MM.1S (cell line): ENCODE results near the gene ITM2B.

Experiments used
- EZH2 ChIP-seq: fragments of 300-600 bp; sonication (generic); optimal IDR thresholded peaks from 2 replicates; pipeline ENCODE3; 2017; ENCODE audit warnings: low read depth, mild to moderate bottlenecking, antibody characterized with exemption, low read length, mixed read lengths
- EZH2phosphoT487 ChIP-seq: fragments of 300-600 bp; sonication (generic); IDR thresholded peaks from 2 replicates; pipeline ENCODE4 v1.6.1; 2018; ENCODE audit warnings: antibody characterized with exemption, low read length
- TF ChIP-seq, protein P1 (sequence below): fragments of 300-600 bp; sonication (generic); IDR thresholded peaks from 2 replicates; pipeline ENCODE4 v1.5.1; 2016; ENCODE audit warnings: antibody characterized with exemption, low read length, mixed read lengths

DNA sequence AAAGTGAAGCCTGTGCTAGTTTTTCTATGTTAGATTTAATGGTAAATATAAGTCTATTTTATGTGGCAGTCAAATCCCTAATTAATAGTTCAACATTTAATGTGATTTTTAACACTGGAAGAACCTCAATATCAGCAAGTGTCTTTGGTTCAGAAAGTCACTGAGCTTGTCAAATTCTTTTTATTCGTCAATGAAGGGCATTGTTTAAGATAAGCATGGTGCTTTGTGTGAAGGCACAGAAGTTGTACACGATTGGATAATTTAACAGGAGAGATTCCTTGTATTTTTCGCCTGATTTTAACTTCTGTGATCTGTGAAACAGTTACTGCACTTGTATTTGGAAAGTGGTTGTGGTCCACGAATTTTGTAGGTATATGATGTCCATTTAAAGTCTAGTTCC is 40.3 kb downstream of the ITM2B start:
- TF ChIP-seq, protein P1, sequence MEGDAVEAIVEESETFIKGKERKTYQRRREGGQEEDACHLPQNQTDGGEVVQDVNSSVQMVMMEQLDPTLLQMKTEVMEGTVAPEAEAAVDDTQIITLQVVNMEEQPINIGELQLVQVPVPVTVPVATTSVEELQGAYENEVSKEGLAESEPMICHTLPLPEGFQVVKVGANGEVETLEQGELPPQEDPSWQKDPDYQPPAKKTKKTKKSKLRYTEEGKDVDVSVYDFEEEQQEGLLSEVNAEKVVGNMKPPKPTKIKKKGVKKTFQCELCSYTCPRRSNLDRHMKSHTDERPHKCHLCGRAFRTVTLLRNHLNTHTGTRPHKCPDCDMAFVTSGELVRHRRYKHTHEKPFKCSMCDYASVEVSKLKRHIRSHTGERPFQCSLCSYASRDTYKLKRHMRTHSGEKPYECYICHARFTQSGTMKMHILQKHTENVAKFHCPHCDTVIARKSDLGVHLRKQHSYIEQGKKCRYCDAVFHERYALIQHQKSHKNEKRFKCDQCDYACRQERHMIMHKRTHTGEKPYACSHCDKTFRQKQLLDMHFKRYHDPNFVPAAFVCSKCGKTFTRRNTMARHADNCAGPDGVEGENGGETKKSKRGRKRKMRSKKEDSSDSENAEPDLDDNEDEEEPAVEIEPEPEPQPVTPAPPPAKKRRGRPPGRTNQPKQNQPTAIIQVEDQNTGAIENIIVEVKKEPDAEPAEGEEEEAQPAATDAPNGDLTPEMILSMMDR = no peak
- no peak for TF ChIP-seq EZH2
- TF ChIP-seq EZH2phosphoT487 = no peak
